Liver (tissue), 9 donors: ENCODE data around the gene SUSD5. TPM values are rescaled to one million over a fixed set of nuclear protein-coding genes. Genes with fewer than 3 reads are reported as not detected.
A peak's percentile ranks its signal among the peaks of the same experiment; 100 is the strongest.

ENCODE experiments used
- DNase-seq: peaks from one replicate; pipeline ENCODE4 v3.0.0-alpha.2; 2017; ENCODE audit warnings: low spot score
- H3K27ac ChIP-seq, 2 donors: one replicate each; pipeline ENCODE4 v1.7.0; 2013; ENCODE audit warnings: inconsistent platforms in 2 of 2, low read length in 2 of 2, control low read depth in 1 of 2, low read depth in 1 of 2, mild to moderate bottlenecking in 1 of 2
- H3K27me3 ChIP-seq, 4 donors: one replicate each; pipeline versions ENCODE4 v1.6.1 to v1.7.0; 2013; ENCODE audit warnings: low read length in 3 of 4, inconsistent platforms in 1 of 4, mild to moderate bottlenecking in 1 of 4, moderate library complexity in 1 of 4; ENCODE audit not compliant: control insufficient read depth in 4 of 4, insufficient read depth in 4 of 4
- H3K36me3 ChIP-seq, 4 donors: one replicate each; pipeline versions ENCODE4 v1.6.1 to v1.7.0; 2013; ENCODE audit warnings: low read length in 3 of 4, mild to moderate bottlenecking in 3 of 4, low read depth in 1 of 4, moderate library complexity in 1 of 4; ENCODE audit not compliant: control insufficient read depth in 4 of 4, insufficient read depth in 3 of 4
- H3K4me1 ChIP-seq, 4 donors: one replicate each; pipeline versions ENCODE4 v1.6.1 to v1.7.0; 2013; ENCODE audit warnings: low read length in 3 of 4, mild to moderate bottlenecking in 3 of 4, moderate library complexity in 1 of 4; ENCODE audit not compliant: control insufficient read depth in 4 of 4, insufficient read depth in 4 of 4
- H3K4me3 ChIP-seq, 3 donors: one replicate each; pipeline versions ENCODE4 v1.6.1 to v1.7.0; 2013; ENCODE audit warnings: low read length in 3 of 3, control low read depth in 1 of 3, low read depth in 1 of 3, mild to moderate bottlenecking in 1 of 3
- H3K9ac ChIP-seq, 2 donors: one replicate each; pipeline ENCODE4 v1.7.0; 2013; ENCODE audit warnings: low read length in 2 of 2, mild to moderate bottlenecking in 2 of 2, moderate library complexity in 2 of 2, control low read depth in 1 of 2, low read depth in 1 of 2
- H3K9me3 ChIP-seq, 4 donors: one replicate each; pipeline versions ENCODE4 v1.6.1 to v1.7.0; 2013; ENCODE audit warnings: low read length in 3 of 4; ENCODE audit not compliant: control insufficient read depth in 4 of 4
- EGR1 ChIP-seq, 2 donors: IDR thresholded peaks; 2 replicates each; pipeline ENCODE4 v1.6.1; 2016 to 2018; ENCODE audit warnings: antibody characterized with exemption in 2 of 2, low read depth in 2 of 2
- FOXA1 ChIP-seq: IDR thresholded peaks from 2 replicates; pipeline ENCODE4 v1.6.1; 2016; ENCODE audit warnings: antibody characterized with exemption
- FOXA2 ChIP-seq: IDR thresholded peaks from 2 replicates; pipeline ENCODE4 v1.6.1; 2016; ENCODE audit warnings: antibody characterized with exemption
- GABPA ChIP-seq, 2 donors: IDR thresholded peaks in 1 of 2; conservative IDR thresholded peaks in 1 of 2; 2 replicates each; pipeline ENCODE4 v1.6.1; 2016; ENCODE audit warnings: antibody characterized with exemption in 2 of 2, mild to moderate bottlenecking in 1 of 2, moderate library complexity in 1 of 2
- HNF4A ChIP-seq, 2 donors: conservative IDR thresholded peaks; 2 replicates each; pipeline ENCODE4 v1.6.1; 2016; ENCODE audit warnings: antibody characterized with exemption in 2 of 2, mild to moderate bottlenecking in 2 of 2
- HNF4G ChIP-seq: IDR thresholded peaks from 2 replicates; pipeline ENCODE4 v1.6.1; 2016; ENCODE audit warnings: antibody characterized with exemption
- JUND ChIP-seq, 2 donors: IDR thresholded peaks; 2 replicates each; pipeline ENCODE4 v1.6.1; 2016; ENCODE audit warnings: antibody characterized with exemption in 2 of 2
- NR2F2 ChIP-seq: IDR thresholded peaks from 2 replicates; pipeline ENCODE4 v1.6.1; 2016; ENCODE audit warnings: antibody characterized with exemption
- RXRA ChIP-seq, 2 donors: IDR thresholded peaks; 2 replicates each; pipeline ENCODE4 v1.6.1; 2017 to 2018; ENCODE audit warnings: antibody characterized with exemption in 2 of 2, mild to moderate bottlenecking in 1 of 2
- SP1 ChIP-seq: IDR thresholded peaks from 2 replicates; pipeline ENCODE4 v1.6.1; 2018; ENCODE audit warnings: antibody characterized with exemption, mild to moderate bottlenecking
- TAF1 ChIP-seq: conservative IDR thresholded peaks from 2 replicates; pipeline ENCODE4 v1.6.1; 2016; ENCODE audit warnings: antibody characterized with exemption, mild to moderate bottlenecking
- YY1 ChIP-seq: IDR thresholded peaks from 2 replicates; pipeline ENCODE4 v1.6.1; 2016; ENCODE audit warnings: antibody characterized with exemption, mild to moderate bottlenecking
- WGBS: extraction: QIAGEN DNeasy Blood & Tissue Kit; methylation state at CpG from one replicate; pipeline ENCODE4 v1.1.7; 2013; 5-methylcytosine and 5-hydroxymethylcytosine counted together
- polyA plus RNA-seq, 2 donors: library from polyadenylated mRNA; stranded (reverse) in 1 of 2; unstranded in 1 of 2; fragments of 200-250 nt in 1 of 2; fragments of >200 nt in 1 of 2; fragmentation: Nextera tagmentation in 1 of 2; extraction: Ambion mirVana in 1 of 2; gene quantifications; one replicate each; pipeline versions ENCODE4 v1.2.1 to v1.2.3, GENCODE V29; 2013 to 2015
- total RNA-seq, 2 donors: library from RNA; depleted of rRNA; stranded (reverse); fragments of >200 nt; gene quantifications; one replicate each; pipeline ENCODE4 v1.2.3, GENCODE V29; 2014
- TF ChIP-seq, protein P1 (sequence below): IDR thresholded peaks from 2 replicates; pipeline ENCODE4 v1.6.1; 2016; ENCODE audit warnings: antibody characterized with exemption
- TF ChIP-seq, protein P2 (sequence below): IDR thresholded peaks from 2 replicates; pipeline ENCODE4 v1.6.1; 2016; ENCODE audit warnings: antibody characterized with exemption, mild to moderate bottlenecking
- TF ChIP-seq, protein P3 (sequence below): IDR thresholded peaks from 2 replicates; pipeline ENCODE4 v1.6.1; 2016; ENCODE audit warnings: antibody characterized with exemption
- TF ChIP-seq, protein P4 (sequence below): IDR thresholded peaks from 2 replicates; pipeline ENCODE4 v1.6.1; 2016; ENCODE audit warnings: antibody characterized with exemption
- TF ChIP-seq, protein P5 (sequence below): fragments of 150-350 bp; IDR thresholded peaks from 2 replicates; pipeline ENCODE4 v1.5.1; 2017; ENCODE audit warnings: improper control_type of control experiment, low read depth, low read length; ENCODE audit not compliant: missing input control
- donor health status: healthy.
- donor health status: healthy.
- donor health status: healthy.
- donor health status: healthy.
- donor health status: healthy.

The SUSD5 gene
- total and polyA plus RNA-seq, 4 donors, result 0.08 to 0.21 (median 0.18) TPM

DNA sequence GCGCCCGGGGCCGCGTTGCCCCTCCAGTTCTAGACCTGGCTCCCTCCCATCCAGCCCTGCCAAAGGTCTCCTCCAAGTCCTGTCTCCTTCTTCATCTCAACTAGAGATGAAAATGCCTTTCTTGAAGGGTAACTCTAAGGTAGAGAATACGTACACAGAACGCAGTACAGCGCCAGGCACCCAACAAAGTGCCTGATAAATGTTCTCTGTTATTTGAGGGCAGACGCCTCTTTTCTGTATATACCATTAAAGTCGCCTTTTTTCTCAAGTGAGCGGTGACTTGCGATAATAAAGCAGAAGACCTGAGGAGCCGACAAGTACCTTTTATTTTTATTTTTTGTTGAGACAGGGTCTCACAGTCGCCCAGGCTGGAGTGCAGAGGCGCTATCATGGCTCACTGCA is 104.0 kb downstream of the SUSD5 start:
- no peaks in the 10 kb centered on the region for H3K36me3 ChIP-seq
- H3K9ac ChIP-seq, result no peak overlapping the region
- H3K27me3 ChIP-seq, result no peaks in the 10 kb centered on the region
- H3K9me3 ChIP-seq, result no peaks in the 10 kb centered on the region
- WGBS, result 55% methylated on average over 14 of the region's 14 CpGs
- H3K27ac ChIP-seq, result peak overlapping the region; percentile 78 to 94
- DNase-seq, result no peak
- H3K4me3 ChIP-seq, result peak overlapping the region in 2 of 3 donors; percentile 81 to 92
- TF ChIP-seq RXRA (IDR thresholded peaks at IDR 0.05) (no peak), YY1 (no peak), HNF4G (no peak), JUND (IDR thresholded peaks at IDR 0.05) (no peak), FOXA1 (no peak), SP1 (no peak), TAF1 (no peak)
- TF ChIP-seq, protein P1, sequence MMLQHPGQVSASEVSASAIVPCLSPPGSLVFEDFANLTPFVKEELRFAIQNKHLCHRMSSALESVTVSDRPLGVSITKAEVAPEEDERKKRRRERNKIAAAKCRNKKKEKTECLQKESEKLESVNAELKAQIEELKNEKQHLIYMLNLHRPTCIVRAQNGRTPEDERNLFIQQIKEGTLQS, result no peak
- H3K4me1 ChIP-seq, result peaks cover 3 to 19% (median 11%) of the 10 kb centered on the region in 4 donors

DNA sequence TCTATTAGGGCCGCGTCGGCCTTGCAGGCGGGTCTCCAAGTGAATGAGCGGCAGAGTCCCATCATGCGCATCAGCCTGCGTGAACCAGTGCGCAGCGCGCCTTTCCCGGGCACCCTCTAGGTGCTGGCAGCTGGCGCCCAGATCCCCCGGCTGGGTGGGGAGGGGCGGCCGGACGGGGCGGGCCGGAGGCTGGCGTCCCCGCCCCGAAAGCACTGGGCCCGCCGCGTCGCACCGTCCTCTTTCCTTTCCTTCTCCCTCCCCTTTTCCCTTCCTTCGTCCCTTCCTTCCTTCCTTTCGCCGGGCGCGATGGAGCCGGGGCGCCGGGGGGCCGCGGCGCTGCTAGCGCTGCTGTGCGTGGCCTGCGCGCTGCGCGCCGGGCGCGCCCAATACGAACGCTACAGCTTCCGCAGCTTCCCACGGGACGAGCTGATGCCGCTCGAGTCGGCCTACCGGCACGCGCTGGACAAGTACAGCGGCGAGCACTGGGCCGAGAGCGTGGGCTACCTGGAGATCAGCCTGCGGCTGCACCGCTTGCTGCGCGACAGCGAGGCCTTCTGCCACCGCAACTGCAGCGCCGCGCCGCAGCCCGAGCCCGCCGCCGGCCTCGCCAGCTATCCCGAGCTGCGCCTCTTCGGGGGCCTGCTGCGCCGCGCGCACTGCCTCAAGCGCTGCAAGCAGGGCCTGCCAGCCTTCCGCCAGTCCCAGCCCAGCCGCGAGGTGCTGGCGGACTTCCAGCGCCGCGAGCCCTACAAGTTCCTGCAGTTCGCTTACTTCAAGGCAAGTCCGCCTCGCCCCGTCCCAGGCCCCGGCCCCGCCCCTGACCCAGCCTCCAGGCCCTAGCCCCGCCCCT is 104.6 kb downstream of the SUSD5 start, which contains the start of gene CRTAP:
Gene CRTAP (plus strand): TSS at position 243 of the 850 bp plus-strand sequence. CDS start 64 bp downstream, at position 307.
- no peaks in the 10 kb centered on the region for H3K9me3 ChIP-seq
- H3K27ac ChIP-seq, result peak within 1 kb of the TSS; percentile 78 to 94
- peaks cover 3 to 19% (median 11%) of the 10 kb centered on the region in 4 donors for H3K4me1 ChIP-seq
- peak within 1 kb of the TSS; percentile 65 to 66 for H3K9ac ChIP-seq
- WGBS, result under 1% methylated on average over 98 of the region's 98 CpGs
- peak; percentile 95 for DNase-seq
- H3K4me3 ChIP-seq, result peak within 1 kb of the TSS; percentile 30 to 92 (median 81)
- H3K27me3 ChIP-seq, result no peaks in the 10 kb centered on the region
- no peaks in the 10 kb centered on the region for H3K36me3 ChIP-seq
- TF ChIP-seq SP1 (peak; percentile 27), FOXA1 (no peak)

DNA sequence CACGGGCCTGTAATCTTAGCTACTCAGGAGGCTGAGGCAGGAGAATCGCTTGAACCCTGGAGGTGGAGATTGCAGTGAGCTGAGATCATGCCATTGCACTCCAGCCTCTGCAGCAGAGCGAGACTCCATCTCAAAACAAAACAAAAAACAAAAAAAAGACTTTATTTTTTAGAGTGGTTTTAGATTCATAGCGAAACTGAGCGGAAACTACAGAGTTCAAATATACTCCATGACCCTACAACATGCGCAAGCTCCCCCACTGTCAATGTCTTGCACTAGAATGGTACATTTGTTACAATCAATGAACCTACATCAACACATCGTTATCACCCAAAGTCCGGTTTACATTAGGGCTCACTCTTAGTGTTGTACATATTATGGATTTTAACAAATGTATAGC is 107.0 kb downstream of the SUSD5 start:
- Histone ChIP-seq H3K9me3 (no peaks in the 10 kb centered on the region), H3K4me1 (peaks cover 0 to 14% (median 8%) of the 10 kb centered on the region in 4 donors), H3K27ac (no peak overlapping the region), H3K4me3 (no peak overlapping the region), H3K9ac (no peak overlapping the region), H3K36me3 (no peaks in the 10 kb centered on the region), H3K27me3 (no peaks in the 10 kb centered on the region)
- WGBS, result 92% methylated on average over 8 of the region's 8 CpGs
- TF ChIP-seq RXRA (IDR thresholded peaks at IDR 0.05) (no peak), SP1 (no peak), FOXA2 (no peak), HNF4A (conservative IDR thresholded peaks at IDR 0.05) (no peak), JUND (IDR thresholded peaks at IDR 0.05) (no peak), FOXA1 (no peak), TAF1 (no peak), NR2F2 (no peak), GABPA (IDR thresholded peaks at IDR 0.05 in 1 of 2, conservative IDR thresholded peaks at IDR 0.05 in 1 of 2) (no peak), HNF4G (no peak), EGR1 (IDR thresholded peaks at IDR 0.05; ENCODE audit: low read depth in 2 of 2) (no peak), YY1 (no peak)
- TF ChIP-seq, protein P1, result no peak
- TF ChIP-seq, protein P2, sequence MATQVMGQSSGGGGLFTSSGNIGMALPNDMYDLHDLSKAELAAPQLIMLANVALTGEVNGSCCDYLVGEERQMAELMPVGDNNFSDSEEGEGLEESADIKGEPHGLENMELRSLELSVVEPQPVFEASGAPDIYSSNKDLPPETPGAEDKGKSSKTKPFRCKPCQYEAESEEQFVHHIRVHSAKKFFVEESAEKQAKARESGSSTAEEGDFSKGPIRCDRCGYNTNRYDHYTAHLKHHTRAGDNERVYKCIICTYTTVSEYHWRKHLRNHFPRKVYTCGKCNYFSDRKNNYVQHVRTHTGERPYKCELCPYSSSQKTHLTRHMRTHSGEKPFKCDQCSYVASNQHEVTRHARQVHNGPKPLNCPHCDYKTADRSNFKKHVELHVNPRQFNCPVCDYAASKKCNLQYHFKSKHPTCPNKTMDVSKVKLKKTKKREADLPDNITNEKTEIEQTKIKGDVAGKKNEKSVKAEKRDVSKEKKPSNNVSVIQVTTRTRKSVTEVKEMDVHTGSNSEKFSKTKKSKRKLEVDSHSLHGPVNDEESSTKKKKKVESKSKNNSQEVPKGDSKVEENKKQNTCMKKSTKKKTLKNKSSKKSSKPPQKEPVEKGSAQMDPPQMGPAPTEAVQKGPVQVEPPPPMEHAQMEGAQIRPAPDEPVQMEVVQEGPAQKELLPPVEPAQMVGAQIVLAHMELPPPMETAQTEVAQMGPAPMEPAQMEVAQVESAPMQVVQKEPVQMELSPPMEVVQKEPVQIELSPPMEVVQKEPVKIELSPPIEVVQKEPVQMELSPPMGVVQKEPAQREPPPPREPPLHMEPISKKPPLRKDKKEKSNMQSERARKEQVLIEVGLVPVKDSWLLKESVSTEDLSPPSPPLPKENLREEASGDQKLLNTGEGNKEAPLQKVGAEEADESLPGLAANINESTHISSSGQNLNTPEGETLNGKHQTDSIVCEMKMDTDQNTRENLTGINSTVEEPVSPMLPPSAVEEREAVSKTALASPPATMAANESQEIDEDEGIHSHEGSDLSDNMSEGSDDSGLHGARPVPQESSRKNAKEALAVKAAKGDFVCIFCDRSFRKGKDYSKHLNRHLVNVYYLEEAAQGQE, result no peak
- TF ChIP-seq, protein P3, sequence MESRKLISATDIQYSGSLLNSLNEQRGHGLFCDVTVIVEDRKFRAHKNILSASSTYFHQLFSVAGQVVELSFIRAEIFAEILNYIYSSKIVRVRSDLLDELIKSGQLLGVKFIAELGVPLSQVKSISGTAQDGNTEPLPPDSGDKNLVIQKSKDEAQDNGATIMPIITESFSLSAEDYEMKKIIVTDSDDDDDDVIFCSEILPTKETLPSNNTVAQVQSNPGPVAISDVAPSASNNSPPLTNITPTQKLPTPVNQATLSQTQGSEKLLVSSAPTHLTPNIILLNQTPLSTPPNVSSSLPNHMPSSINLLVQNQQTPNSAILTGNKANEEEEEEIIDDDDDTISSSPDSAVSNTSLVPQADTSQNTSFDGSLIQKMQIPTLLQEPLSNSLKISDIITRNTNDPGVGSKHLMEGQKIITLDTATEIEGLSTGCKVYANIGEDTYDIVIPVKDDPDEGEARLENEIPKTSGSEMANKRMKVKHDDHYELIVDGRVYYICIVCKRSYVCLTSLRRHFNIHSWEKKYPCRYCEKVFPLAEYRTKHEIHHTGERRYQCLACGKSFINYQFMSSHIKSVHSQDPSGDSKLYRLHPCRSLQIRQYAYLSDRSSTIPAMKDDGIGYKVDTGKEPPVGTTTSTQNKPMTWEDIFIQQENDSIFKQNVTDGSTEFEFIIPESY, result no peak
- TF ChIP-seq, protein P4, sequence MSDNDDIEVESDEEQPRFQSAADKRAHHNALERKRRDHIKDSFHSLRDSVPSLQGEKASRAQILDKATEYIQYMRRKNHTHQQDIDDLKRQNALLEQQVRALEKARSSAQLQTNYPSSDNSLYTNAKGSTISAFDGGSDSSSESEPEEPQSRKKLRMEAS, result no peak
- TF ChIP-seq, protein P5, sequence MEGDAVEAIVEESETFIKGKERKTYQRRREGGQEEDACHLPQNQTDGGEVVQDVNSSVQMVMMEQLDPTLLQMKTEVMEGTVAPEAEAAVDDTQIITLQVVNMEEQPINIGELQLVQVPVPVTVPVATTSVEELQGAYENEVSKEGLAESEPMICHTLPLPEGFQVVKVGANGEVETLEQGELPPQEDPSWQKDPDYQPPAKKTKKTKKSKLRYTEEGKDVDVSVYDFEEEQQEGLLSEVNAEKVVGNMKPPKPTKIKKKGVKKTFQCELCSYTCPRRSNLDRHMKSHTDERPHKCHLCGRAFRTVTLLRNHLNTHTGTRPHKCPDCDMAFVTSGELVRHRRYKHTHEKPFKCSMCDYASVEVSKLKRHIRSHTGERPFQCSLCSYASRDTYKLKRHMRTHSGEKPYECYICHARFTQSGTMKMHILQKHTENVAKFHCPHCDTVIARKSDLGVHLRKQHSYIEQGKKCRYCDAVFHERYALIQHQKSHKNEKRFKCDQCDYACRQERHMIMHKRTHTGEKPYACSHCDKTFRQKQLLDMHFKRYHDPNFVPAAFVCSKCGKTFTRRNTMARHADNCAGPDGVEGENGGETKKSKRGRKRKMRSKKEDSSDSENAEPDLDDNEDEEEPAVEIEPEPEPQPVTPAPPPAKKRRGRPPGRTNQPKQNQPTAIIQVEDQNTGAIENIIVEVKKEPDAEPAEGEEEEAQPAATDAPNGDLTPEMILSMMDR, result no peak
- DNase-seq, result no peak
